ENCODE results near the gene WWC1.

Gene WWC1

DNA sequence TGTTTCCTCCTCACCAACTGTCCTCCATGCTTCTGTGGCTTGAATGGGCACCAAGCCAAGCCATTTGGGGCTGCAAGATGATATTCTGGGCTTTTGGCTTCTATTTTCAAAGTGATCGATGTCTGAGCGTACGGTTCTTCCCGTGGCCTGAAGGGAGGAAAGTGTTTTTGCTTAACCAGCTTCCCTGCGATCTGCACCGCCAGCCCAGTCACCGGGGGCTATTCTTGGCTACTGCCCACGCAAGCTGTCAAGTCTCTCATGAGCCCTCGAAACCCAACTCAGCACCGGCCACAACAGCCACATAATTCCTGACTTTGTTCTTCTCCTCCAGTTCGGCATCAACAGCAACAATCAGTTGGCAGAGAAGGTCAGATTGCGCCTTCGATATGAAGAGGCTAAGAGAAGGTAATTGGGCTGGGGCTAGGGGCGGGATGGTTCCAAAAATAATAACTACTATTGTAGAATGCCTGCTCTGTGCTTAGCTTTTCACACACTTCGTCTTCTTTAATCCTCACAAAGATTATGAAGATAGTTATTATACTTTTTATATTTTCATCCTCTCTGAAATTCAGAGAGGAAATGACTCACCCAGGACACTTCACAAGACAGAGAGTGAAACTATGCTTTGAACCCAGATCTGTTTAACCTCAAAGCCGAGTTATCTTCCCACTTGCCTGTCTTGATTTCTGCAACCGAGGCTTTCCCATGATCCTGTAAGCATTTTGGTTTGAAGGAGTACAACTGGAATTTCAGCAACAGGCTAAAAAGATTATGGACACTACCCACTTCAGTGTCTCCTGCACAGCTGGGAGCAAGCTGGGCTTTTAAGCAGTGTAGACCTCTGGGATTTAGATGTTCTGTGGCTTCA, 118.4 kb downstream of the WWC1 start:
- H3K36me3 ChIP-seq (replicated peaks; ENCODE audit: insufficient read depth, low read length): no peaks in the 10 kb centered on the region
- peak; percentile 56 for DNase-seq
- peak overlapping the region; percentile 90 for H3K27ac ChIP-seq (ENCODE audit: low read length)

DNA sequence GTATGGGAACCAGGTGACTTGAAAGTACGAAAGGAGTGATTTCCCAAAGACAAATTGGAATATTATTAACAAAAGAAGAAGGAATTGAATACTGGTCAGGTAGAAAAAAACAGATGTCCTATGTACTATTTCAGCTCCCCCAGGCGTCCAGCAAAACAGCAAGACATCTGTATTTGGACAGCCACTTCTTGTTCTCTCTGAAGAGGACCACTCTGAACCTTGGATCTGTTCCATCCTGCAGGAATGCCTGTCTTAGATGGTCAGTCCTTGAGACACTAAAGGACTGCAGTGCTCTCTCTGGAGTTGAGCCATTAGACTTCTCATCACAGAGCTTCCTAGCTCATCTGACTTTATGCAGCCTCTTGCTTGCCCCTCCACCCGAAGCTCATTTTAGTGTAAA, 120.4 kb downstream of the WWC1 start:
- no peak overlapping the region for H2AFZ ChIP-seq (ENCODE audit: low read length)
- H3K9ac ChIP-seq (ENCODE audit: low read length): no peak overlapping the region
- no peaks in the 10 kb centered on the region for H4K20me1 ChIP-seq (ENCODE audit: insufficient read depth, low read length)
- H3K4me2 ChIP-seq (ENCODE audit: low read depth, low read length): no peak overlapping the region
- no peaks in the 10 kb centered on the region for H3K9me3 ChIP-seq (replicated peaks; ENCODE audit: insufficient read depth, low read length)
- no peak for DNase-seq
- no peaks in the 10 kb centered on the region for H3K9me2 ChIP-seq (replicated peaks; ENCODE audit: insufficient read depth, low read length)
- no peaks in the 10 kb centered on the region for H3K79me2 ChIP-seq (ENCODE audit: low read length)
- no peaks in the 10 kb centered on the region for H3K27me3 ChIP-seq (replicated peaks; ENCODE audit: insufficient read depth, low read length)
- H3K4me3 ChIP-seq (ENCODE audit: low read length): no peak overlapping the region
- no peaks in the 10 kb centered on the region for H3K36me3 ChIP-seq (replicated peaks; ENCODE audit: insufficient read depth, low read length)
- TF ChIP-seq, protein P1, sequence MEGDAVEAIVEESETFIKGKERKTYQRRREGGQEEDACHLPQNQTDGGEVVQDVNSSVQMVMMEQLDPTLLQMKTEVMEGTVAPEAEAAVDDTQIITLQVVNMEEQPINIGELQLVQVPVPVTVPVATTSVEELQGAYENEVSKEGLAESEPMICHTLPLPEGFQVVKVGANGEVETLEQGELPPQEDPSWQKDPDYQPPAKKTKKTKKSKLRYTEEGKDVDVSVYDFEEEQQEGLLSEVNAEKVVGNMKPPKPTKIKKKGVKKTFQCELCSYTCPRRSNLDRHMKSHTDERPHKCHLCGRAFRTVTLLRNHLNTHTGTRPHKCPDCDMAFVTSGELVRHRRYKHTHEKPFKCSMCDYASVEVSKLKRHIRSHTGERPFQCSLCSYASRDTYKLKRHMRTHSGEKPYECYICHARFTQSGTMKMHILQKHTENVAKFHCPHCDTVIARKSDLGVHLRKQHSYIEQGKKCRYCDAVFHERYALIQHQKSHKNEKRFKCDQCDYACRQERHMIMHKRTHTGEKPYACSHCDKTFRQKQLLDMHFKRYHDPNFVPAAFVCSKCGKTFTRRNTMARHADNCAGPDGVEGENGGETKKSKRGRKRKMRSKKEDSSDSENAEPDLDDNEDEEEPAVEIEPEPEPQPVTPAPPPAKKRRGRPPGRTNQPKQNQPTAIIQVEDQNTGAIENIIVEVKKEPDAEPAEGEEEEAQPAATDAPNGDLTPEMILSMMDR (IDR thresholded peaks at IDR 0.05; ENCODE audit: low read length): no peak
- no peak for TF ChIP-seq EZH2phosphoT487 (IDR thresholded peaks at IDR 0.05; ENCODE audit: low read length)
- no peak for TF ChIP-seq EZH2 (optimal IDR thresholded peaks at IDR 0.05; ENCODE audit: low read depth, low read length)
- H3K4me1 ChIP-seq (ENCODE audit: low read length): peaks cover 26% of the 10 kb centered on the region
- H3F3A ChIP-seq (ENCODE audit: insufficient read depth, low read length): peaks cover 25% of the 10 kb centered on the region
- H3K27ac ChIP-seq (ENCODE audit: low read length): no peak overlapping the region

More for the DNA sequence above, 118.4 kb downstream of the WWC1 start:
- peaks cover 26% of the 10 kb centered on the region for H3K4me1 ChIP-seq (ENCODE audit: low read length)
- no peaks in the 10 kb centered on the region for H3K79me2 ChIP-seq (ENCODE audit: low read length)
- H3K9me2 ChIP-seq (replicated peaks; ENCODE audit: insufficient read depth, low read length): no peaks in the 10 kb centered on the region
- H2AFZ ChIP-seq (ENCODE audit: low read length): no peak overlapping the region
- peak overlapping the region; percentile 39; the same call in 1 of the 2 replicates for H3K4me3 ChIP-seq (ENCODE audit: low read length)
- H3F3A ChIP-seq (ENCODE audit: insufficient read depth, low read length): peaks cover 25% of the 10 kb centered on the region
- no peaks in the 10 kb centered on the region for H3K9me3 ChIP-seq (replicated peaks; ENCODE audit: insufficient read depth, low read length)
- no peak for TF ChIP-seq EZH2 (optimal IDR thresholded peaks at IDR 0.05; ENCODE audit: low read depth, low read length)
- no peak for TF ChIP-seq EZH2phosphoT487 (IDR thresholded peaks at IDR 0.05; ENCODE audit: low read length)
- TF ChIP-seq, protein P1 (IDR thresholded peaks at IDR 0.05; ENCODE audit: low read length): no peak
- H3K4me2 ChIP-seq (ENCODE audit: low read depth, low read length): peak overlapping the region; percentile 67
- no peaks in the 10 kb centered on the region for H4K20me1 ChIP-seq (ENCODE audit: insufficient read depth, low read length)
- H3K27me3 ChIP-seq (replicated peaks; ENCODE audit: insufficient read depth, low read length): no peaks in the 10 kb centered on the region
- peak overlapping the region; percentile 54 for H3K9ac ChIP-seq (ENCODE audit: low read length)

DNA sequence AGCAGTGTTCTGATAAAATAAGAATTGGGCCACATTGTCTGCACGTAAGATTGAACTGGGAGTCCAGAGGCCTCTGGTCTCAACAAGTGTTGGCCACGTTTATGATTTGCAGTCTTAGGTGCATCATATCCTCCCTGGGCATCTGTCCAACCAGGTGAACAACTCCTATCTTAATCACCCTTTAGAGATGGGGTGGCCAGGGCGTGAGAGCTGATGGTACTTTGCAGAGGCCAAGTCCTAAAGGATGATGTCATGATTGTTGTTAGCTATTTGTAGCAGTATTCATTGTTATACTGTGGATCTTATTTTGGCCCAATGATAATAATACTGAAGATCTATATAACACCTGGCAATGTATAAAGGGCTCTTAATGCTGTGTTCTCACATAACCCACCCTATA, 121.6 kb downstream of the WWC1 start:
- Histone ChIP-seq H2AFZ (ENCODE audit: low read length) (no peak overlapping the region), H3K27ac (ENCODE audit: low read length) (no peak overlapping the region), H3K4me2 (ENCODE audit: low read depth, low read length) (no peak overlapping the region), H3K9me2 (replicated peaks; ENCODE audit: insufficient read depth, low read length) (no peaks in the 10 kb centered on the region), H3K36me3 (replicated peaks; ENCODE audit: insufficient read depth, low read length) (no peaks in the 10 kb centered on the region), H3K9ac (ENCODE audit: low read length) (no peak overlapping the region), H3K9me3 (replicated peaks; ENCODE audit: insufficient read depth, low read length) (no peaks in the 10 kb centered on the region), H3K27me3 (replicated peaks; ENCODE audit: insufficient read depth, low read length) (no peaks in the 10 kb centered on the region), H3K4me3 (ENCODE audit: low read length) (no peak overlapping the region), H3K79me2 (ENCODE audit: low read length) (no peaks in the 10 kb centered on the region), H4K20me1 (ENCODE audit: insufficient read depth, low read length) (no peaks in the 10 kb centered on the region), H3F3A (ENCODE audit: insufficient read depth, low read length) (peaks cover 25% of the 10 kb centered on the region), H3K4me1 (ENCODE audit: low read length) (peaks cover 25% of the 10 kb centered on the region)
- DNase-seq: no peak
- TF ChIP-seq EZH2 (optimal IDR thresholded peaks at IDR 0.05; ENCODE audit: low read depth, low read length) (no peak), EZH2phosphoT487 (IDR thresholded peaks at IDR 0.05; ENCODE audit: low read length) (no peak)
- TF ChIP-seq, protein P1 (IDR thresholded peaks at IDR 0.05; ENCODE audit: low read length): no peak
